T follicular helper cell (primary cell): ENCODE results near the gene EPN2.

Source experiments
- DNase-seq: peaks from one replicate; pipeline ENCODE4 v3.0.0-alpha.2; 2020; ENCODE audit warnings: low read depth

EPN2 gene

DNA sequence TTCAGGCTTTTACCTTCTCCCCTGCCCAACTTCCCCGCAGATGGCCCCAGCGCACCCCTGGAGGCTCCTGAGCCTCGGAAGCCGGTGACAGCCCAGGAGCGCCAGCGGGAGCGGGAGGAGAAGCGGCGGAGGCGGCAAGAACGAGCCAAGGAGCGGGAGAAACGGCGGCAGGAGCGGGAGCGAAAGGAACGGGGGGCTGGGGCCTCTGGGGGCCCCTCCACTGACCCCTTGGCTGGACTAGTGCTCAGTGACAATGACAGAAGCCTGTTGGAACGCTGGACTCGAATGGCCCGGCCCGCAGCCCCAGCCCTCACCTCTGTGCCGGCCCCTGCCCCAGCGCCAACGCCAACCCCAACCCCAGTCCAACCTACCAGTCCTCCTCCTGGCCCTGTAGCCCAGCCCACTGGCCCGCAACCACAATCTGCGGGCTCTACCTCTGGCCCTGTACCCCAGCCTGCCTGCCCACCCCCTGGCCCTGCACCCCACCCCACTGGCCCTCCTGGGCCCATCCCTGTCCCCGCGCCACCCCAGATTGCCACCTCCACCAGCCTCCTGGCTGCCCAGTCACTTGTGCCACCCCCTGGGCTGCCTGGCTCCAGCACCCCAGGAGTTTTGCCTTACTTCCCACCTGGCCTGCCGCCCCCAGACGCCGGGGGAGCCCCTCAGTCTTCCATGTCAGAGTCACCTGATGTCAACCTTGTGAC is 144.7 kb downstream of the EPN2 start:
- no peak for DNase-seq

DNA sequence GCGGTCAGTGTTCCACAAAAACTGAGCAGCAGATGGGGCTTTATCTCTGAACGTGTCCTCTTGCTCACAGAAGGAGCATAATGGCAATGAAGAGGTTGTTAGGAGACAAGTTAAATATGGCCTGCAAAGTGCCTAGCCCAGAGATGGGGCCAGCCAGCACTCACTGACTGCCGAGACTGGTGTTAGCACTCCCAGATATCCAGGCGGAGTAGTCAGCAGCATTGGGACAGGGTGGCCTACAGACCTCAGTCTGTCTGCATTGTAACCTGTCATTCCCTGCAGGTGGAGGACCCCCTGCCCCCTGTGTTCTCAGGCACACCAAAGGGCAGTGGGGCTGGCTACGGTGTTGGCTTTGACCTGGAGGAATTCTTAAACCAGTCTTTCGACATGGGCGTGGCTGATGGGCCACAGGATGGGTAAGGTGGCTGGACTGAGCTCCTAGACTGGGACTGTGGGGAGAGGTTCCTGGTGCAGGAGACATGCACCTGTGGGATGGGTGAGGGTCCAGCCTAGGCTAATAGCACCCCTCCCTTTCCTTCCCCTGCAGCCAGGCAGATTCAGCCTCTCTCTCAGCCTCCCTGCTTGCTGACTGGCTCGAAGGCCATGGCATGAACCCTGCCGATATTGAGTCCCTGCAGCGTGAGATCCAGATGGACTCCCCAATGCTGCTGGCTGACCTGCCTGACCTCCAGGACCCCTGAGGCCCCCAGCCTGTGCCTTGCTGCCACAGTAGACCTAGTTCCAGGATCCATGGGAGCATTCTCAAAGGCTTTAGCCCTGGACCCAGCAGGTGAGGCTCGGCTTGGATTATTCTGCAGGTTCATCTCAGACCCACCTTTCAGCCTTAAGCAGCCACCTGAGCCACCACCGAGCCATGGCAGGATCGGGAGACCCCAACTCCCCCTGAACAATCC is 145.6 kb downstream of the EPN2 start:
- DNase-seq = no peak

- no peak for DNase-seq
Observed at GRCh38 chr17:19383681-19384470, 146.7 kb downstream of the EPN2 start.

GRCh38 chr17:19384723-19385391 is 147.7 kb downstream of the EPN2 start:
- no peak for DNase-seq

- DNase-seq = no peak
Observed at GRCh38 chr17:19385521-19385983, 148.4 kb downstream of the EPN2 start.
